Mucosa of descending colon (tissue), 3 donors: Measurements from ENCODE around the gene RPL31. TPM values are rescaled to one million over a fixed set of nuclear protein-coding genes. Genes with fewer than 3 reads are reported as not detected.

Experiments
- ATAC-seq: fragments of 200-7000 bp; cut with Tn5 transposase; one replicate; pipeline ENCODE4 v1.9.1; 2020; ENCODE audit warnings: mild to moderate bottlenecking, moderate library complexity
- DNase-seq, 3 donors: peaks; one replicate each; pipeline ENCODE4 v3.0.0-alpha.2; 2020
- H3K36me3 ChIP-seq: fragments of 200-600 bp; one replicate; pipeline ENCODE4 v1.8.0; 2021; ENCODE audit warnings: low read depth, mild to moderate bottlenecking
- H3K4me1 ChIP-seq: fragments of 200-600 bp; one replicate; pipeline ENCODE4 v1.8.0; 2021; ENCODE audit warnings: low read depth, mild to moderate bottlenecking
- H3K4me3 ChIP-seq: fragments of 200-600 bp; one replicate; pipeline ENCODE4 v1.8.0; 2021; ENCODE audit warnings: mild to moderate bottlenecking
- H3K9me3 ChIP-seq: fragments of 200-600 bp; one replicate; pipeline ENCODE4 v1.8.0; 2021; ENCODE audit warnings: mild to moderate bottlenecking
- intact Hi-C, 2 donors: fragments of 100-400 bp; cut with DNase I in 1 of 2; cut with micrococcal nuclease in 1 of 2; formaldehyde crosslinking; loops; one replicate each; pipeline versions ENCODE4 v1.11.0 to v1.11.1; 2022; cut with DNase I, micrococcal nuclease
- total RNA-seq, 3 donors: library from RNA; stranded (reverse); fragmentation: NEBNext Ultra II Directional in 2 of 3; extraction: Animal tissue kit (Norgen Biotek cat#: 25700) in 2 of 3; gene quantifications; one replicate each; pipeline versions ENCODE4 v1.2.1 to v1.2.4, GENCODE V29; 2021 to 2023
- TF ChIP-seq, protein P1 (sequence below): fragments of 200-600 bp; IDR thresholded peaks from one replicate; pipeline ENCODE4 v1.8.0; 2022; ENCODE audit warnings: antibody characterized with exemption, mild to moderate bottlenecking
- donor health status: DM: no; HTN: no; CAD: no; lungs with moderate emphysema.
- donor health status: DM: no; HTN: no; CAD: no.
- donor health status: DM: no; HTN: yes; CAD: no.

Gene RPL31
- total RNA-seq, 3 donors from 2014 or later, result 933 to 1,008 (median 1,005) TPM

DNA sequence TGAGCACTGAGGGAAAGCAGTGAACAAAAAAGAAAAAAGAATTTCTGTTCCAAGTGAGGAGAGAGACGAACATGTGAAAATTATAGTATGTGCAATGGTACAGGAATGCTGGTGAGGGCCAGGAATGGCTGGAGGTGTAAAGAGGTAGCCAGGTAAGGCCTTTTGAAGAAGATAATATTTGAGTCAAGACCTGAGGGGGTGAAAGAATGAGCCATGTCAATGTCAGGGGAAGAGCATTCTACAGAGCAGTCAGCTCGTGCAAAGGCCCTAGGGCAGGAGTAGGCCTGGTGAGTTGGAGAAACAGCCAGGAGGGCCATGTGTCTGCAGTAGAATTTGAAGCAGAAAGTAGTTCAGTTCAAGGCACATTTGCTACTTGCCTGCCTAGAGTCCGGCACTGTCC is 12.4 kb upstream of the RPL31 start:
- DNase-seq (no peak), ATAC-seq (no peak)
- intact Hi-C loops, result no loop called here
- Histone ChIP-seq H3K9me3 (no peaks in the 10 kb centered on the region), H3K36me3 (no peaks in the 10 kb centered on the region), H3K4me3 (no peak overlapping the region), H3K4me1 (no peaks in the 10 kb centered on the region)
- TF ChIP-seq, protein P1, sequence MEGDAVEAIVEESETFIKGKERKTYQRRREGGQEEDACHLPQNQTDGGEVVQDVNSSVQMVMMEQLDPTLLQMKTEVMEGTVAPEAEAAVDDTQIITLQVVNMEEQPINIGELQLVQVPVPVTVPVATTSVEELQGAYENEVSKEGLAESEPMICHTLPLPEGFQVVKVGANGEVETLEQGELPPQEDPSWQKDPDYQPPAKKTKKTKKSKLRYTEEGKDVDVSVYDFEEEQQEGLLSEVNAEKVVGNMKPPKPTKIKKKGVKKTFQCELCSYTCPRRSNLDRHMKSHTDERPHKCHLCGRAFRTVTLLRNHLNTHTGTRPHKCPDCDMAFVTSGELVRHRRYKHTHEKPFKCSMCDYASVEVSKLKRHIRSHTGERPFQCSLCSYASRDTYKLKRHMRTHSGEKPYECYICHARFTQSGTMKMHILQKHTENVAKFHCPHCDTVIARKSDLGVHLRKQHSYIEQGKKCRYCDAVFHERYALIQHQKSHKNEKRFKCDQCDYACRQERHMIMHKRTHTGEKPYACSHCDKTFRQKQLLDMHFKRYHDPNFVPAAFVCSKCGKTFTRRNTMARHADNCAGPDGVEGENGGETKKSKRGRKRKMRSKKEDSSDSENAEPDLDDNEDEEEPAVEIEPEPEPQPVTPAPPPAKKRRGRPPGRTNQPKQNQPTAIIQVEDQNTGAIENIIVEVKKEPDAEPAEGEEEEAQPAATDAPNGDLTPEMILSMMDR, result no peak

DNA sequence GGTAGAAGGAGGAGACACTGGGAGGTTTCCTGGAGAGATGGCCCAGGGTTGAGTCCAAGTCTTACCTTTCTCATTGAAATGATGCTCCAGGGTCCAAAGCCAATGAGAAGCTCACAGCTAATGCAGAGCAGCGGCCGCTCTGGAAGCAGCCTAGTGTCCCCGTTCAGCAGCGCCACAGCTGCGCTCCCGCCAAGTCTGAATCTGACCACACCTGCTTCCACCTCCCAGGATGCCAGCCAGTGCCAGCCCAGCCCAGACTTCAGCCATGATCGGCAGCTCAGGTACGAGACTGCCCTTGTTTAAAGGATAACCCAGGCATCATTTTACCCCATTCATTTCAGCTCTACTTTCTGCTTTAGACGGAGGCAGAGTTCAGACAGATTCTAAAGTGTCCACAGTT is 11.9 kb upstream of the RPL31 start:
- TF ChIP-seq, protein P1, result no peak
- ATAC-seq, result no peak
- no peaks in the 10 kb centered on the region for H3K9me3 ChIP-seq
- no peak for DNase-seq
- H3K36me3 ChIP-seq, result no peaks in the 10 kb centered on the region
- intact Hi-C loops, result no loop called here
- no peak overlapping the region for H3K4me3 ChIP-seq
- H3K4me1 ChIP-seq, result no peaks in the 10 kb centered on the region

DNA sequence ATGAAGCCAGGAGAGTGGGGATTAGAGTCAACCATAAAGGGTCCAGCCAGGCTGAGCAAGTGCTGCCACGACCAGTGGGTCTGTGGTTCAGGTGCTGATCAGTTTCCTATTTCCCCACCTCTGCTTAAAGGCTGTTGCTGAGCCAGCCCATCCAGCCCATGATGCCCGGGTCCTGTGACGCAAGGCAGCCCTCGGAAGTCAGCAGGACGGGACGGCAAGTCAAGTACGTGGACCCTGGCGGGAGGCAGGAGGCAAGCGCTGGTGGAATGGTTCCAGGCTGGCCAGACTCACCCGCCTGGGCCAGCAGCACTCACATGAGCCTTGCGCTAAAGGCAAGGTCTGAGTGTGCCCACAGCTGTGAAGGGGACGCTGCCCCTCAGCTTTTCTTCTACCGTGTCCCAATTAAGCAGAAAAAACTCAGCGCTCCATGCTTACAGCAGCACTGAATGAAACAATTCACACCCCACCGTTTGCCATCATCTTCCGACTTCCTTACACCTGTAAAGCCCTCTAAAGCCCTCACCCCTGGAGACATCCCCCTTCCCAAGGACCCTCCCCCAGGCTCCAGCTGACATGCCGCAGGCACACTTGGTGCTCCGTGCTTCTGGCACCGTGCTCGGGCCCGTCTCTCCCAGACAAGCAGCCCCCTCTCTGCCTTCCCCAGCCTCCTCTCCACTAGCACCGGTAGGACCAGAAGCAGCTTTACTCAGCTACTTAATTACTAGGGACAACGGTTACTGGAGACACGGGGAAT is 11.3 kb upstream of the RPL31 start:
- Histone ChIP-seq H3K9me3 (no peaks in the 10 kb centered on the region), H3K4me3 (no peak overlapping the region), H3K4me1 (no peaks in the 10 kb centered on the region), H3K36me3 (no peaks in the 10 kb centered on the region)
- no peak for DNase-seq
- no peak for ATAC-seq
- intact Hi-C loops, result no loop called here
- TF ChIP-seq, protein P1, result no peak

DNA sequence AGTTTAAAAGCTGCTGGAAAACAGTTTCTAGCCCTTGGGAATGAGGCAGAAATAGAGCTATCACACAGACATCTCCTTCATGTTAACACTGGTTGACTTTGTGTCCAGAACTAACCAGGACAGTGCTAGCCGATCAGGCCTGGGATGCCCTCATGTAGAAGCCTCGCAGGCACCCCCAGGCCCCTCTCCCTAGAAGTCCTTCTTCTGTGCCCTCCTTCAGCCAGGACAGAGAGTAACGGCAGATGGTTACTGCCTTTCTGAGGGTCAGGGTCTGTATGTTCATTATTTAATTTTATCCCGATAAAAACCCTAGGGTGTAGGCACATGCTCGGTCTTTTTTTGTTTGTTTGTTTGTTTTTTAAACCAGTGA is 10.7 kb upstream of the RPL31 start:
- no peak for DNase-seq
- TF ChIP-seq, protein P1, result no peak
- H3K36me3 ChIP-seq, result no peaks in the 10 kb centered on the region

DNA sequence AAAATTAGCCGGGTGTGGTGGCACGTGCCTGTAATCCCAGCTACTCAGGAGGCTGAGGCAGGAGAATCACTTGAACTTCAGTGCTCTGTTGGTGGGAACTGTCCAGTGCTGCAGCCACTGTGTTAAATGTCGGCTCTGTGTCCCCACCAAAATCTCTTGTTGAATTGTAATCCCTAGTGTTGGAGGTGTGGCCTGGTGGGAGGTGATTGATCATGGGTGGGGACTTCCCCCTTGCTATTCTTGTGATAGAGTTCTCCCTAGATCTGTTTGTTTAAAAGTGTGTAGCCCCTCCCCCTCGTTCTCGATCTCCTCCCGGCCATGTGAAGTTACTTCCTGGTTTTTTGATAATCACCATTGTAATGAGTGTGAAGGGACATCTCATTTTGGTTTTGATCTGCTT is 9.8 kb upstream of the RPL31 start:
- Histone ChIP-seq H3K9me3 (no peaks in the 10 kb centered on the region), H3K4me1 (no peaks in the 10 kb centered on the region), H3K4me3 (no peak overlapping the region), H3K36me3 (no peaks in the 10 kb centered on the region)
- intact Hi-C loops, result no loop called here
- TF ChIP-seq, protein P1, result no peak
- ATAC-seq, result no peak
- DNase-seq, result no peak

More for the DNA sequence above, 10.7 kb upstream of the RPL31 start:
- H3K4me1 ChIP-seq, result no peaks in the 10 kb centered on the region
- intact Hi-C loops, result no loop called here
- no peaks in the 10 kb centered on the region for H3K9me3 ChIP-seq
- no peak overlapping the region for H3K4me3 ChIP-seq
- ATAC-seq, result no peak
